ENCODE measurements around the gene KLF5.

The KLF5 gene

DNA sequence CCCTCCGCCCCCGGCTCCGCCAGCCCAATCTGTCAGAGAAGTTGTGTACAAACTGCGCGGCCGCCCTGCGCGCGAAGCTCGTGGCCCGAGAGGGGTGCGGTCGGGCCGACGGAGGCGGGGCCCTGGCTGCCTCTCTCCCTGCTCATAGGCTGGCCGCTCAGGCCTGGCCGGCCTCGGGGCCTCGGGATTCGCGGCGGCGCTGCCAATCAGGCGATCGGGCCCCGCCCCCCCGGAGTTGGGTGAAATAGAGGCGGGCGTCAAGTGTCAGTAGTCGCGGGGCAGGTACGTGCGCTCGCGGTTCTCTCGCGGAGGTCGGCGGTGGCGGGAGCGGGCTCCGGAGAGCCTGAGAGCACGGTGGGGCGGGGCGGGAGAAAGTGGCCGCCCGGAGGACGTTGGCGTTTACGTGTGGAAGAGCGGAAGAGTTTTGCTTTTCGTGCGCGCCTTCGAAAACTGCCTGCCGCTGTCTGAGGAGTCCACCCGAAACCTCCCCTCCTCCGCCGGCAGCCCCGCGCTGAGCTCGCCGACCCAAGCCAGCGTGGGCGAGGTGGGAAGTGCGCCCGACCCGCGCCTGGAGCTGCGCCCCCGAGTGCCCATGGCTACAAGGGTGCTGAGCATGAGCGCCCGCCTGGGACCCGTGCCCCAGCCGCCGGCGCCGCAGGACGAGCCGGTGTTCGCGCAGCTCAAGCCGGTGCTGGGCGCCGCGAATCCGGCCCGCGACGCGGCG is at the start of gene KLF5:
TSS of gene KLF5 (plus strand) at position 270 of the 724 bp plus-strand sequence. CDS start at position 593, 323 bp downstream.
- H3K4me3 ChIP-seq (ENCODE audit: low read depth, low read length): peak within 1 kb of the TSS; percentile 41
- DNase-seq (ENCODE audit: low read depth): peak; percentile 91
- TF ChIP-seq MYC (IDR thresholded peaks at IDR 0.05; ENCODE audit: low read depth, low read length): peak; percentile 83
- TF ChIP-seq, protein P1, sequence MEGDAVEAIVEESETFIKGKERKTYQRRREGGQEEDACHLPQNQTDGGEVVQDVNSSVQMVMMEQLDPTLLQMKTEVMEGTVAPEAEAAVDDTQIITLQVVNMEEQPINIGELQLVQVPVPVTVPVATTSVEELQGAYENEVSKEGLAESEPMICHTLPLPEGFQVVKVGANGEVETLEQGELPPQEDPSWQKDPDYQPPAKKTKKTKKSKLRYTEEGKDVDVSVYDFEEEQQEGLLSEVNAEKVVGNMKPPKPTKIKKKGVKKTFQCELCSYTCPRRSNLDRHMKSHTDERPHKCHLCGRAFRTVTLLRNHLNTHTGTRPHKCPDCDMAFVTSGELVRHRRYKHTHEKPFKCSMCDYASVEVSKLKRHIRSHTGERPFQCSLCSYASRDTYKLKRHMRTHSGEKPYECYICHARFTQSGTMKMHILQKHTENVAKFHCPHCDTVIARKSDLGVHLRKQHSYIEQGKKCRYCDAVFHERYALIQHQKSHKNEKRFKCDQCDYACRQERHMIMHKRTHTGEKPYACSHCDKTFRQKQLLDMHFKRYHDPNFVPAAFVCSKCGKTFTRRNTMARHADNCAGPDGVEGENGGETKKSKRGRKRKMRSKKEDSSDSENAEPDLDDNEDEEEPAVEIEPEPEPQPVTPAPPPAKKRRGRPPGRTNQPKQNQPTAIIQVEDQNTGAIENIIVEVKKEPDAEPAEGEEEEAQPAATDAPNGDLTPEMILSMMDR (IDR thresholded peaks at IDR 0.05; ENCODE audit: low read depth, low read length): no peak
- TF ChIP-seq POLR2A (IDR thresholded peaks at IDR 0.05; ENCODE audit: extremely low read depth, insufficient read length): peak; percentile 40
- peak; percentile 91 for TF ChIP-seq MAX (IDR thresholded peaks at IDR 0.05; ENCODE audit: low read depth, low read length)

DNA sequence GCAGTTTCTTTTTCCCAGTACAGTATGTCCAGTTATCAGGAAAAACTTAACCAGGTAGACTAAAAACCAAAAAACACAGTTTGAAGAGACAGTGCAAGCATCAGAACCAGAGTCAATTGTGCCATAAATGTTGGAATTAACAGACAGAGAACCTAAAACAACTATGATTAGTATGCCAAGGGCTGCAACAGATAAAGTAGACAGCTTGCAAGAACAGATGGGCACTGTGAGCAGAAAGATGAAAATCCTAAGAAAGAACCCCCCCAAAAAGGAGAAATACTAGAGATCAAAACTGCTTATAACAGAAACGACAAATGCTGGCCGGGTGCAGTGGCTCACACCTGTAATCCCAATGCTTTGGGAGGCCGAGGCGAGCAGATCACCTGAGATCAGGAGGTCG is 47.1 kb upstream of the KLF5 start:
- no peak for TF ChIP-seq MAX (IDR thresholded peaks at IDR 0.05; ENCODE audit: low read depth, low read length)
- TF ChIP-seq MYC (IDR thresholded peaks at IDR 0.05; ENCODE audit: low read depth, low read length): no peak
- TF ChIP-seq, protein P1 (IDR thresholded peaks at IDR 0.05; ENCODE audit: low read depth, low read length): no peak
- no peak for TF ChIP-seq POLR2A (IDR thresholded peaks at IDR 0.05; ENCODE audit: extremely low read depth, insufficient read length)
- H3K4me3 ChIP-seq (ENCODE audit: low read depth, low read length): no peak overlapping the region
- DNase-seq (ENCODE audit: low read depth): no peak

- DNase-seq (ENCODE audit: low read depth): no peak
- TF ChIP-seq MYC (IDR thresholded peaks at IDR 0.05; ENCODE audit: low read depth, low read length) (no peak), MAX (IDR thresholded peaks at IDR 0.05; ENCODE audit: low read depth, low read length) (no peak), POLR2A (IDR thresholded peaks at IDR 0.05; ENCODE audit: extremely low read depth, insufficient read length) (no peak)
- TF ChIP-seq, protein P1 (IDR thresholded peaks at IDR 0.05; ENCODE audit: low read depth, low read length): no peak
- H3K4me3 ChIP-seq (ENCODE audit: low read depth, low read length): no peak overlapping the region
Measured at GRCh38 chr13:73015805-73016204, 43.0 kb upstream of the KLF5 start.

DNA sequence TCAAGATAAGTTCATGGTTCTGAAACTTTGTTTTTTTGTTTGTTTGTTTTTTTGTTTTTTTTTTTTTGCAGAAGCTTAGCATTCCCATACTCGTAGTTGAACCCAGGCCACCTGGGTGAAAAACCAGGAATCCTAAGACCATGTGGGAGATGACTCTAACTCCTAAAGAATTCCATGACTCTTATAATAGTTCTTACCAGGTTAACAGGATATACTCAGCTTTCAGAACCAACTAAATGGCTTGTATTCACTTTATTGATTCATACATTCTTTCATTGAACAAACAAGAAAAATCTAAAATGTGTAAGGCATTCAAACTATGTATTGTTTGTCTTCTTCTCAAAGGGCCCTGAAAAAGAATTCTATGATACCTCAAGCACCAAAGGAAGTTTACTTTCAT is 40.5 kb upstream of the KLF5 start:
- DNase-seq (ENCODE audit: low read depth): no peak
- TF ChIP-seq MAX (IDR thresholded peaks at IDR 0.05; ENCODE audit: low read depth, low read length): no peak
- TF ChIP-seq POLR2A (IDR thresholded peaks at IDR 0.05; ENCODE audit: extremely low read depth, insufficient read length): no peak
- TF ChIP-seq, protein P1 (IDR thresholded peaks at IDR 0.05; ENCODE audit: low read depth, low read length): no peak
- no peak for TF ChIP-seq MYC (IDR thresholded peaks at IDR 0.05; ENCODE audit: low read depth, low read length)
- H3K4me3 ChIP-seq (ENCODE audit: low read depth, low read length): no peak overlapping the region

GRCh38 chr13:73025217-73026012 is 33.4 kb upstream of the KLF5 start:
- no peak overlapping the region for H3K4me3 ChIP-seq (ENCODE audit: low read depth, low read length)
- no peak for DNase-seq (ENCODE audit: low read depth)
- TF ChIP-seq MYC (IDR thresholded peaks at IDR 0.05; ENCODE audit: low read depth, low read length) (no peak), MAX (IDR thresholded peaks at IDR 0.05; ENCODE audit: low read depth, low read length) (no peak), POLR2A (IDR thresholded peaks at IDR 0.05; ENCODE audit: extremely low read depth, insufficient read length) (no peak)
- TF ChIP-seq, protein P1 (IDR thresholded peaks at IDR 0.05; ENCODE audit: low read depth, low read length): no peak

Data from NB4 (cell line).